Measurements from ENCODE around the gene SLC5A2.

DNA sequence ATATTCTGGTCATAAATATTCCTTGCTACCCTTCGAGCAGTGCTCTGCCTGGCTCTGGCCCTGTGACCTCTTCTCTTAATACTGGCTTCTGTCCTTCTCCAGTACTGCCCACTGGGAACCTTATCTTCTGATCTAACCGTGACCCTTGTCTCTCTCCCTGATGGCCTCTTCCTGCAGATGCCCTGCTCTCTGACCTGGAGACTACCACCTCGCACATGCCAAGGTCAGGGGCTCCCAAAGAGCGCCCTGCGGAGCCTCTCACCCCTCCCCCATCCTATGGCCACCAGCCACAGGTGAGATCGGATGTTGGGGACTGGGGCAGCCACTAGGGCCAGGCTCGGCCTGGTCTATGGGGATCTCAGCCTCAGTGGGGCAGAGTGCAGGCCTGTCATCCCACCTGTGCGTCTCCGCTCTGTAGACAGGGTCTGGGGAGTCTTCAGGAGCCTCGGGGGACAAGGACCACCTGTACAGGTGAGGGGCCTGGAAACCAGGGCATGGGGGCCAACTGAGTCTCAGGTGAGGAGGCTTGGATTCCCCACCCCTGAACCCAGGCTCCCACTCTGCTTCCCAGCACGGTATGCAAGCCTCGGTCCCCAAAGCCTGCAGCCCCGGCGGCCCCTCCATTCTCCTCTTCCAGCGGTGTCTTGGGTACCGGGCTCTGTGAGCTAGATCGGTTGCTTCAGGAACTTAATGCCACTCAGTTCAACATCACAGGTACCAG lies 9.5 kb upstream of the SLC5A2 start:
- peak; percentile 91 for TF ChIP-seq GATA2 (IDR thresholded peaks at IDR 0.05; ENCODE audit: low read depth, low read length)
- TF ChIP-seq GATA3 (IDR thresholded peaks at IDR 0.05; ENCODE audit: low read depth, low read length): no peak

Data from SH-SY5Y (cell line).